GM21786 (cell line): Measurements from ENCODE around the gene WSCD2.

Source experiments
- ATAC-seq: cut with Tn5 transposase; IDR thresholded peaks from one replicate; pipeline ENCODE4 v1.9.1; 2021; ENCODE audit not compliant: unreplicated experiment

The WSCD2 gene

GRCh38 chr12:108107293-108107692 is 21.8 kb upstream of the WSCD2 start:
- no peak for ATAC-seq

GRCh38 chr12:108109504-108109903 is 19.6 kb upstream of the WSCD2 start:
- no peak for ATAC-seq

- no peak for ATAC-seq
These were observed 19.1 kb upstream of the WSCD2 start for GRCh38 chr12:108109954-108110353.

GRCh38 chr12:108110844-108111243 is 18.2 kb upstream of the WSCD2 start:
- no peak for ATAC-seq

GRCh38 chr12:108112832-108113556 is 16.1 kb upstream of the WSCD2 start:
- ATAC-seq: no peak

- ATAC-seq: no peak
These were observed 13.7 kb upstream of the WSCD2 start for GRCh38 chr12:108115123-108116121.

- ATAC-seq: no peak
These were observed 12.8 kb upstream of the WSCD2 start for GRCh38 chr12:108116254-108116653.

- no peak for ATAC-seq
These were observed 12.4 kb upstream of the WSCD2 start for GRCh38 chr12:108116699-108117098.

- ATAC-seq: no peak
These were observed 11.8 kb upstream of the WSCD2 start for GRCh38 chr12:108117163-108117849.

- ATAC-seq: no peak
These were observed 11.2 kb upstream of the WSCD2 start for GRCh38 chr12:108117902-108118301.

- ATAC-seq: no peak
These were observed 9.7 kb upstream of the WSCD2 start for GRCh38 chr12:108119126-108119973.

- ATAC-seq: no peak
These were observed 8.9 kb upstream of the WSCD2 start for GRCh38 chr12:108119974-108120862.

GRCh38 chr12:108120863-108121165 is 8.3 kb upstream of the WSCD2 start:
- no peak for ATAC-seq

GRCh38 chr12:108121320-108121719 is 7.8 kb upstream of the WSCD2 start:
- no peak for ATAC-seq

GRCh38 chr12:108121728-108122471 is 7.2 kb upstream of the WSCD2 start:
- no peak for ATAC-seq

GRCh38 chr12:108122644-108123043 is 6.4 kb upstream of the WSCD2 start:
- ATAC-seq: no peak

- ATAC-seq: no peak
These were observed 5.7 kb upstream of the WSCD2 start for GRCh38 chr12:108123402-108123801.

GRCh38 chr12:108125073-108125472 is 4.0 kb upstream of the WSCD2 start:
- no peak for ATAC-seq

- ATAC-seq: no peak
These were observed 2.9 kb upstream of the WSCD2 start for GRCh38 chr12:108126212-108126611.
